Brain microvascular endothelial cell (primary cell): ENCODE data around the gene IL17B.
A peak's percentile ranks its signal among the peaks of the same experiment; 100 is the strongest.

Source experiments
- DNase-seq: peaks from one replicate; pipeline ENCODE4 v3.0.0-alpha.2; 2020
- H3K27ac ChIP-seq: fragments of 250-450 bp; sonication (Bioruptor Pico); 2 replicates; pipeline ENCODE4 v1.5.1; 2020; ENCODE audit warnings: mild to moderate bottlenecking, moderate library complexity
- H3K27me3 ChIP-seq: fragments of 250-450 bp; sonication (Bioruptor Pico); replicated peaks from 2 replicates; pipeline ENCODE4 v1.5.1; 2020; ENCODE audit warnings: mild to moderate bottlenecking
- H3K36me3 ChIP-seq: fragments of 250-450 bp; sonication (Bioruptor Pico); replicated peaks from 2 replicates; pipeline ENCODE4 v1.5.1; 2020; ENCODE audit warnings: mild to moderate bottlenecking
- H3K4me3 ChIP-seq: 2 replicates; pipeline ENCODE4 v1.5.1; 2011; ENCODE audit warnings: low read depth, mild to moderate bottlenecking, control low read depth, low read length, moderate library complexity
- CTCF ChIP-seq: IDR thresholded peaks from 2 replicates; pipeline ENCODE4 v1.5.1; 2011; ENCODE audit warnings: low read depth, mild to moderate bottlenecking, moderate library complexity, low read length, control low read depth, inconsistent platforms; ENCODE audit errors: missing control alignments
- in situ Hi-C: cut with HindIII; loops from 2 replicates; pipeline ENCODE4 v1.10.0; 2017; ENCODE audit warnings: low sequenced_read_pairs, low pct_ligation_motif_present

Gene IL17B

GRCh38 chr5:149389552-149390495, 10.7 kb upstream of the IL17B start:
- H3K36me3 ChIP-seq: no peaks in the 10 kb centered on the region
- H3K4me3 ChIP-seq: no peak overlapping the region
- H3K27me3 ChIP-seq: no peaks in the 10 kb centered on the region
- no peak for TF ChIP-seq CTCF
- DNase-seq: no peak
- H3K27ac ChIP-seq: no peak overlapping the region
- in situ Hi-C loops: no loop called here

- Histone ChIP-seq H3K36me3 (no peaks in the 10 kb centered on the region), H3K4me3 (no peak overlapping the region), H3K27ac (peak overlapping the region; percentile 31), H3K27me3 (no peaks in the 10 kb centered on the region)
- in situ Hi-C loops: no loop called here
- TF ChIP-seq CTCF: no peak
- no peak for DNase-seq
Observed at GRCh38 chr5:149388498-149389190, 9.6 kb upstream of the IL17B start.

- H3K36me3 ChIP-seq: no peaks in the 10 kb centered on the region
- DNase-seq: peak; percentile 54
- no peak for TF ChIP-seq CTCF
- in situ Hi-C loops: no loop called here
- no peak overlapping the region for H3K4me3 ChIP-seq
- no peaks in the 10 kb centered on the region for H3K27me3 ChIP-seq
- H3K27ac ChIP-seq: peak overlapping the region; percentile 31
Observed at GRCh38 chr5:149387982-149388381, 8.9 kb upstream of the IL17B start.

GRCh38 chr5:149387081-149387631, 8.1 kb upstream of the IL17B start:
- Histone ChIP-seq H3K27ac (peak overlapping the region; percentile 24), H3K4me3 (no peak overlapping the region), H3K36me3 (no peaks in the 10 kb centered on the region), H3K27me3 (no peaks in the 10 kb centered on the region)
- no peak for DNase-seq
- TF ChIP-seq CTCF: no peak
- in situ Hi-C loops: no loop called here

- in situ Hi-C loops: no loop called here
- DNase-seq: no peak
- Histone ChIP-seq H3K27ac (no peak overlapping the region), H3K4me3 (no peak overlapping the region), H3K27me3 (no peaks in the 10 kb centered on the region), H3K36me3 (no peaks in the 10 kb centered on the region)
- no peak for TF ChIP-seq CTCF
Observed at GRCh38 chr5:149386166-149386565, 7.1 kb upstream of the IL17B start.
